ENCODE data around the gene ADCY2.

Gene ADCY2

GRCh38 chr5:7395947-7396712 is at the start of gene ADCY2:
TSS of gene ADCY2 (plus strand) at chr5:7396138. CDS start at chr5:7396297, 159 bp downstream.
- no peak for DNase-seq

- DNase-seq, result no peak
These were observed 48.6 kb upstream of the ADCY2 start for GRCh38 chr5:7347377-7347776.

GRCh38 chr5:7348168-7348854 is 47.6 kb upstream of the ADCY2 start:
- DNase-seq, result no peak

GRCh38 chr5:7361593-7361992 is 34.3 kb upstream of the ADCY2 start:
- no peak for DNase-seq

GRCh38 chr5:7363067-7363677 is 32.8 kb upstream of the ADCY2 start:
- DNase-seq, result no peak

GRCh38 chr5:7364226-7364875 is 31.6 kb upstream of the ADCY2 start:
- DNase-seq, result no peak

GRCh38 chr5:7367780-7368179 is 28.2 kb upstream of the ADCY2 start:
- no peak for DNase-seq

- DNase-seq, result no peak
These were observed 23.5 kb upstream of the ADCY2 start for GRCh38 chr5:7372399-7372798.

- DNase-seq, result no peak
These were observed 21.8 kb upstream of the ADCY2 start for GRCh38 chr5:7374186-7374585.

- DNase-seq, result no peak
These were observed 20.5 kb upstream of the ADCY2 start for GRCh38 chr5:7375457-7375856.

GRCh38 chr5:7376871-7377270 is 19.1 kb upstream of the ADCY2 start:
- DNase-seq, result no peak

- no peak for DNase-seq
These were observed 18.2 kb upstream of the ADCY2 start for GRCh38 chr5:7377761-7378160.

GRCh38 chr5:7382588-7382987 is 13.3 kb upstream of the ADCY2 start:
- no peak for DNase-seq

- no peak for DNase-seq
These were observed 10.3 kb upstream of the ADCY2 start for GRCh38 chr5:7385681-7386080.

- DNase-seq, result no peak
These were observed 7.4 kb upstream of the ADCY2 start for GRCh38 chr5:7388553-7388952.

GRCh38 chr5:7391215-7391614 is 4.7 kb upstream of the ADCY2 start:
- DNase-seq, result peak; percentile 49

- DNase-seq, result peak; percentile 64
These were observed 3.9 kb upstream of the ADCY2 start for GRCh38 chr5:7391814-7392692.

GRCh38 chr5:7392693-7393024 is 3.3 kb upstream of the ADCY2 start:
- DNase-seq, result no peak

- no peak for DNase-seq
These were observed 1.8 kb upstream of the ADCY2 start for GRCh38 chr5:7393921-7394799.

- no peak for DNase-seq
These were observed 978 bp upstream of the ADCY2 start for GRCh38 chr5:7394889-7395431.

GRCh38 chr5:7395432-7395946 is 449 bp upstream of the ADCY2 start:
- DNase-seq, result no peak
